Stimulated activated CD4-positive, alpha-beta T cell treated with anti-CD3 and anti-CD28 coated beads, Interleukin-2, amount 100 ng/mL, for 48 hours (primary cell): ENCODE measurements around the gene ELFN1.

Experiments used
- DNase-seq, 2 donors: peaks; one replicate each; pipeline ENCODE4 v3.0.0-alpha.2; 2020

ELFN1 gene

GRCh38 chr7:1664711-1665548 lies 5.1 kb upstream of the ELFN1 start:
- peak; percentile 60 for DNase-seq

- no peak for DNase-seq
These were observed 4.3 kb upstream of the ELFN1 start for GRCh38 chr7:1665549-1666316.

GRCh38 chr7:1666317-1666822 lies 3.7 kb upstream of the ELFN1 start:
- no peak for DNase-seq

GRCh38 chr7:1666823-1667565 lies 3.1 kb upstream of the ELFN1 start:
- DNase-seq = no peak

GRCh38 chr7:1667566-1668395 lies 2.3 kb upstream of the ELFN1 start:
- no peak for DNase-seq

GRCh38 chr7:1668396-1669063 lies 1.5 kb upstream of the ELFN1 start:
- DNase-seq = no peak

GRCh38 chr7:1669064-1669951 lies 769 bp upstream of the ELFN1 start:
- no peak for DNase-seq

- DNase-seq = no peak
These were observed 967 bp downstream of the ELFN1 start for GRCh38 chr7:1670894-1671593.

- DNase-seq = no peak
These were observed 1.7 kb downstream of the ELFN1 start for GRCh38 chr7:1671594-1672451.

- no peak for DNase-seq
These were observed 2.9 kb downstream of the ELFN1 start for GRCh38 chr7:1672851-1673486.

GRCh38 chr7:1673581-1674118 lies 3.6 kb downstream of the ELFN1 start:
- no peak for DNase-seq

- DNase-seq = no peak
These were observed 4.3 kb downstream of the ELFN1 start for GRCh38 chr7:1674161-1675035.

- DNase-seq = no peak
These were observed 5.1 kb downstream of the ELFN1 start for GRCh38 chr7:1675036-1675671.

- DNase-seq = no peak
These were observed 5.8 kb downstream of the ELFN1 start for GRCh38 chr7:1675673-1676549.

- DNase-seq = no peak
These were observed 6.5 kb downstream of the ELFN1 start for GRCh38 chr7:1676550-1677078.
